K562 (cell line): Measurements from ENCODE around the gene PKLR. TPM values are rescaled to one million over a fixed set of nuclear protein-coding genes. Genes with fewer than 3 reads are reported as not detected.

Source experiments
- BCOR ChIP-seq: fragments of 450-650 bp; IDR thresholded peaks from 2 replicates; pipeline ENCODE4 v1.6.1; 2016
- BDP1 ChIP-seq: IDR thresholded peaks from 3 replicates; pipeline ENCODE4 v1.6.1; 2011; ENCODE audit not compliant: insufficient read length, insufficient read depth
- BRCA1 ChIP-seq, 2 experiments: fragments of 450-650 bp in 1 of 2; sonication (generic) in 1 of 2; formaldehyde crosslinking in 1 of 2; IDR thresholded peaks; 2 replicates each; pipeline versions ENCODE4 v1.5.0 to v1.6.1; 2017 to 2020; ENCODE audit warnings: mild to moderate bottlenecking in 1 of 2, missing genetic modification reagents in 1 of 2
- CREB1 ChIP-seq, 2 experiments: sonication (generic) in 1 of 2; formaldehyde crosslinking in 1 of 2; IDR thresholded peaks; 2 replicates each; pipeline versions ENCODE4 v1.6.1 to v1.8.0; 2012 to 2022; ENCODE audit warnings: inconsistent platforms in 1 of 2, mild to moderate bottlenecking in 1 of 2, missing genetic modification reagents in 1 of 2, moderate library complexity in 1 of 2
- ERF ChIP-seq: fragments of 450-650 bp; formaldehyde crosslinking; IDR thresholded peaks from 2 replicates; pipeline ENCODE4 v1.4.0; 2020; ENCODE audit warnings: mild to moderate bottlenecking, mixed read lengths
- FIP1L1 ChIP-seq: fragments of 200-400 bp; formaldehyde crosslinking; IDR thresholded peaks from 2 replicates; pipeline ENCODE4 v1.6.1; 2018; ENCODE audit warnings: mild to moderate bottlenecking, low read depth, low read length; ENCODE audit not compliant: poor library complexity, severe bottlenecking
- GATAD2B ChIP-seq: fragments of 450-650 bp; IDR thresholded peaks from 2 replicates; pipeline ENCODE4 v1.6.1; 2017; ENCODE audit warnings: mild to moderate bottlenecking, borderline replicate concordance
- HDAC2 ChIP-seq: fragments of 450-650 bp; IDR thresholded peaks from 2 replicates; pipeline ENCODE4 v1.6.1; 2016; ENCODE audit warnings: mild to moderate bottlenecking
- HNRNPL ChIP-seq: fragments of 200-400 bp; formaldehyde crosslinking; IDR thresholded peaks from 2 replicates; pipeline ENCODE4 v1.6.1; 2017; ENCODE audit warnings: low read depth, mild to moderate bottlenecking, low read length
- PHTF2 ChIP-seq: fragments of 250-450 bp; sonication (Bioruptor Pico); IDR thresholded peaks from 2 replicates; pipeline ENCODE4 v1.5.0; 2021; ENCODE audit warnings: mild to moderate bottlenecking
- POLR2A ChIP-seq: fragments of 450-650 bp; conservative IDR thresholded peaks from 2 replicates; pipeline ENCODE4 v1.6.1; 2016
- RBM17 ChIP-seq: fragments of 200-400 bp; formaldehyde crosslinking; IDR thresholded peaks from 2 replicates; pipeline ENCODE4 v1.6.1; 2017; ENCODE audit warnings: low read depth, mild to moderate bottlenecking, low read length, borderline replicate concordance
- RBM22 ChIP-seq: fragments of 200-400 bp; formaldehyde crosslinking; IDR thresholded peaks from 2 replicates; pipeline ENCODE4 v1.6.1; 2018; ENCODE audit warnings: low read length, low read depth; ENCODE audit not compliant: poor library complexity, severe bottlenecking
- RBM39 ChIP-seq: fragments of 200-400 bp; formaldehyde crosslinking; optimal IDR thresholded peaks from 2 replicates; pipeline ENCODE3; 2018; ENCODE audit warnings: low read depth, low read length
- SMAD2 ChIP-seq: fragments of 150-350 bp; IDR thresholded peaks from 2 replicates; pipeline ENCODE4 v1.6.1; 2014; ENCODE audit warnings: low read depth, mild to moderate bottlenecking, low read length
- ZNF347 ChIP-seq: fragments of 450-650 bp; formaldehyde crosslinking; IDR thresholded peaks from 2 replicates; pipeline ENCODE4 v1.4.0; 2020; ENCODE audit warnings: low read depth, mild to moderate bottlenecking, moderate library complexity
- ZNF445 ChIP-seq: fragments of 250-450 bp; sonication (Bioruptor Pico); IDR thresholded peaks from 2 replicates; pipeline ENCODE4 v1.4.0; 2020; ENCODE audit warnings: low read depth, mild to moderate bottlenecking, moderate library complexity
- polyA plus RNA-seq, 8 experiments: library from polyadenylated mRNA; depleted of rRNA in 4 of 8; stranded (reverse) in 5 of 8; unstranded in 3 of 8; fragments of >200 nt; fragmentation: Nextera tagmentation in 2 of 8; fragmentation: Illumina TruSeq in 1 of 8; extraction: Ambion mirVana in 2 of 8; extraction: Trizol in 1 of 8; gene quantifications; 2 replicates each; pipeline versions ENCODE4 v1.2.1 to v1.2.3, GENCODE V29; 2011 to 2014; ENCODE audit warnings: inconsistent platforms in 1 of 8, missing spikeins in 1 of 8
- total RNA-seq, 7 experiments: library from RNA; depleted of rRNA in 6 of 7; stranded (reverse); fragments of >200 nt in 6 of 7; fragmentation: Illumina TruSeq in 2 of 7; extraction: Trizol in 2 of 7; gene quantifications; 2 replicates each; pipeline versions ENCODE4 v1.2.1 to v1.2.3, GENCODE V29; 2011 to 2021; ENCODE audit warnings: low replicate concordance in 1 of 7
- TF ChIP-seq, protein P1 (sequence below): sonication (generic); formaldehyde crosslinking; IDR thresholded peaks from 2 replicates; pipeline ENCODE4 v1.8.0; 2022; ENCODE audit warnings: mild to moderate bottlenecking, missing genetic modification reagents
- TF ChIP-seq, protein P2 (sequence below): fragments of 250-450 bp; sonication (Bioruptor Pico); IDR thresholded peaks from 2 replicates; pipeline ENCODE4 v1.4.0; 2020; ENCODE audit warnings: mild to moderate bottlenecking
- TF ChIP-seq, protein P3 (sequence below): fragments of 450-650 bp; IDR thresholded peaks from 2 replicates; pipeline ENCODE4 v1.6.1; 2014; ENCODE audit warnings: low read depth, mild to moderate bottlenecking, moderate library complexity, borderline replicate concordance

Gene PKLR
- total and polyA plus RNA-seq, 9 of the 15 experiments (the other 6 are each of a cell fraction or from before 2014, with no cell fraction given): 10.7 to 78.4 (median 38.2) TPM

DNA sequence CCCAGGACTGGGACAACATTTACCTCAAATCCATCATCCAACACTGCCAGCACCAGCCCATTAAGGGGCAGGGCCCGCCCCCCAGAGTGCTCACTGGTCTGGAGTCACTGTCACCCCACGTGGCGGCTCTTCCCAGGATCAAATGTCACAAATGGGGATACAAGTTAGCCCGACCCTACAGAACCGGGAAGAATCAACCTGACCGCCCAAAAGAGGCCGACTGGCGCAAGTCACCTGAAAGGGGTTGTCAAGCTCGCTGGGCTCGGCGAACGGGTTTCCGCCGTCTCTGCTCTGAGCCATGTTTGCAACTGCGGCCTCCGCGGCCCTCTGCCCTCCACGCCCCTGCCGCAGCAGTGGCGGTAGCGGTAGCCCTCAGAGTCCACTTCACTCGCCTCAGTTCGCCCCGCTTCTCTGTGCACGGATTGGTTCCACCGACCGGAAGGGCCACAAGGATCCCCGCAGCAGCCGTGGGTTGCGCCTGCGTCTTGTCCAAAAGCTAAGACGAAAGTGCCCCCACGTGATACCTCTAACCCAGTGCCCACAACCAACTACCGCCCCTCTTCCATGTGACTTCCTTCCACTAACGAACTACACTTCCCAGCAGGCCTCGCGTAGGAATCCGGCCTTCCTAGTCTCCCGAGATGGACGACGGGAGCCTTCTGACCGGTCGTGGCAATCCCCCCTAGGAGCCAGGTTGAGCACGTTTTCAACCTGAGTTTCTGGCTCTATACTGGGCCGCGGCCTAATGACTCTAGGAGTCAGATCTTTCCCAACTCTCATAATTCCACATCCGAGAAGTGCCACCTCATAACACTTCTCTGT, 39.2 kb downstream of the PKLR start, which contains the start of gene SCAMP3 (continued):
- TF ChIP-seq BRCA1 (IDR thresholded peaks at IDR 0.05) (no peak), BRCA1 (CRISPR knock-in tag; IDR thresholded peaks at IDR 0.05) (no peak), RBM17 (no peak), RBM39 (no peak), ZNF347 (CRISPR knock-in tag) (no peak), HNRNPL (no peak), ZNF445 (CRISPR knock-in tag) (peak; percentile 31; the same call in 1 of the 2 replicates), HDAC2 (peak; percentile 80; the same call in 1 of the 2 replicates), BCOR (no peak), ERF (CRISPR knock-in tag) (peak; percentile 86), CREB1 (IDR thresholded peaks at IDR 0.05) (peak; percentile 79), CREB1 (CRISPR knock-in tag; IDR thresholded peaks at IDR 0.05) (peak; percentile 86), BDP1 (no peak), FIP1L1 (peak; percentile 82), GATAD2B (no peak), PHTF2 (CRISPR knock-in tag) (peak; percentile 84), RBM22 (peak; percentile 89), SMAD2 (no peak), POLR2A (peak; percentile 93)
- TF ChIP-seq, protein P1, sequence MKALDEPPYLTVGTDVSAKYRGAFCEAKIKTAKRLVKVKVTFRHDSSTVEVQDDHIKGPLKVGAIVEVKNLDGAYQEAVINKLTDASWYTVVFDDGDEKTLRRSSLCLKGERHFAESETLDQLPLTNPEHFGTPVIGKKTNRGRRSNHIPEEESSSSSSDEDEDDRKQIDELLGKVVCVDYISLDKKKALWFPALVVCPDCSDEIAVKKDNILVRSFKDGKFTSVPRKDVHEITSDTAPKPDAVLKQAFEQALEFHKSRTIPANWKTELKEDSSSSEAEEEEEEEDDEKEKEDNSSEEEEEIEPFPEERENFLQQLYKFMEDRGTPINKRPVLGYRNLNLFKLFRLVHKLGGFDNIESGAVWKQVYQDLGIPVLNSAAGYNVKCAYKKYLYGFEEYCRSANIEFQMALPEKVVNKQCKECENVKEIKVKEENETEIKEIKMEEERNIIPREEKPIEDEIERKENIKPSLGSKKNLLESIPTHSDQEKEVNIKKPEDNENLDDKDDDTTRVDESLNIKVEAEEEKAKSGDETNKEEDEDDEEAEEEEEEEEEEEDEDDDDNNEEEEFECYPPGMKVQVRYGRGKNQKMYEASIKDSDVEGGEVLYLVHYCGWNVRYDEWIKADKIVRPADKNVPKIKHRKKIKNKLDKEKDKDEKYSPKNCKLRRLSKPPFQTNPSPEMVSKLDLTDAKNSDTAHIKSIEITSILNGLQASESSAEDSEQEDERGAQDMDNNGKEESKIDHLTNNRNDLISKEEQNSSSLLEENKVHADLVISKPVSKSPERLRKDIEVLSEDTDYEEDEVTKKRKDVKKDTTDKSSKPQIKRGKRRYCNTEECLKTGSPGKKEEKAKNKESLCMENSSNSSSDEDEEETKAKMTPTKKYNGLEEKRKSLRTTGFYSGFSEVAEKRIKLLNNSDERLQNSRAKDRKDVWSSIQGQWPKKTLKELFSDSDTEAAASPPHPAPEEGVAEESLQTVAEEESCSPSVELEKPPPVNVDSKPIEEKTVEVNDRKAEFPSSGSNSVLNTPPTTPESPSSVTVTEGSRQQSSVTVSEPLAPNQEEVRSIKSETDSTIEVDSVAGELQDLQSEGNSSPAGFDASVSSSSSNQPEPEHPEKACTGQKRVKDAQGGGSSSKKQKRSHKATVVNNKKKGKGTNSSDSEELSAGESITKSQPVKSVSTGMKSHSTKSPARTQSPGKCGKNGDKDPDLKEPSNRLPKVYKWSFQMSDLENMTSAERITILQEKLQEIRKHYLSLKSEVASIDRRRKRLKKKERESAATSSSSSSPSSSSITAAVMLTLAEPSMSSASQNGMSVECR (CRISPR knock-in tag): peak; percentile 95
- TF ChIP-seq, protein P2, sequence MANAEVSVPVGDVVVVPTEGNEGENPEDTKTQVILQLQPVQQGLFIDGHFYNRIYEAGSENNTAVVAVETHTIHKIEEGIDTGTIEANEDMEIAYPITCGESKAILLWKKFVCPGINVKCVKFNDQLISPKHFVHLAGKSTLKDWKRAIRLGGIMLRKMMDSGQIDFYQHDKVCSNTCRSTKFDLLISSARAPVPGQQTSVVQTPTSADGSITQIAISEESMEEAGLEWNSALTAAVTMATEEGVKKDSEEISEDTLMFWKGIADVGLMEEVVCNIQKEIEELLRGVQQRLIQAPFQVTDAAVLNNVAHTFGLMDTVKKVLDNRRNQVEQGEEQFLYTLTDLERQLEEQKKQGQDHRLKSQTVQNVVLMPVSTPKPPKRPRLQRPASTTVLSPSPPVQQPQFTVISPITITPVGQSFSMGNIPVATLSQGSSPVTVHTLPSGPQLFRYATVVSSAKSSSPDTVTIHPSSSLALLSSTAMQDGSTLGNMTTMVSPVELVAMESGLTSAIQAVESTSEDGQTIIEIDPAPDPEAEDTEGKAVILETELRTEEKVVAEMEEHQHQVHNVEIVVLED (CRISPR knock-in tag): peak; percentile 51; the same call in 1 of the 2 replicates
- TF ChIP-seq, protein P3, sequence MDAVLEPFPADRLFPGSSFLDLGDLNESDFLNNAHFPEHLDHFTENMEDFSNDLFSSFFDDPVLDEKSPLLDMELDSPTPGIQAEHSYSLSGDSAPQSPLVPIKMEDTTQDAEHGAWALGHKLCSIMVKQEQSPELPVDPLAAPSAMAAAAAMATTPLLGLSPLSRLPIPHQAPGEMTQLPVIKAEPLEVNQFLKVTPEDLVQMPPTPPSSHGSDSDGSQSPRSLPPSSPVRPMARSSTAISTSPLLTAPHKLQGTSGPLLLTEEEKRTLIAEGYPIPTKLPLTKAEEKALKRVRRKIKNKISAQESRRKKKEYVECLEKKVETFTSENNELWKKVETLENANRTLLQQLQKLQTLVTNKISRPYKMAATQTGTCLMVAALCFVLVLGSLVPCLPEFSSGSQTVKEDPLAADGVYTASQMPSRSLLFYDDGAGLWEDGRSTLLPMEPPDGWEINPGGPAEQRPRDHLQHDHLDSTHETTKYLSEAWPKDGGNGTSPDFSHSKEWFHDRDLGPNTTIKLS: peak; percentile 86; the same call in 1 of the 2 replicates
